Measurements from ENCODE around the gene IQCH.

- no peak for TF ChIP-seq CTCF (IDR thresholded peaks at IDR 0.05; ENCODE audit: low read depth, low read length, poor library complexity, severe bottlenecking)
- TF ChIP-seq EZH2phosphoT487 (IDR thresholded peaks at IDR 0.05; ENCODE audit: borderline replicate concordance, low read length) = no peak
Measured at GRCh38 chr15:67472957-67473356, 218.4 kb downstream of the IQCH start.

All from DOHH2 (cell line).